Spinal cord (tissue), 10 donors: ENCODE results near the gene ZNF217. TPM values are rescaled to one million over a fixed set of nuclear protein-coding genes. Genes with fewer than 3 reads are reported as not detected.
A peak's percentile ranks its signal among the peaks of the same experiment; 100 is the strongest.
"Not testable (repeated sequence)": the region's sequence is repeated elsewhere in the genome, so short reads cannot be mapped to it uniquely, and the experiment has no call there.

Experiments
- DNase-seq, 6 donors: peaks; one replicate each; pipeline versions ENCODE4 v3.0.0 to v3.0.0-alpha.2; 2013 to 2015; ENCODE audit warnings: low spot score in 6 of 6, low read depth in 4 of 6
- H3K27ac ChIP-seq: one replicate; pipeline ENCODE4 v1.5.1; 2013; ENCODE audit warnings: low read depth, low read length, control low read depth
- H3K27me3 ChIP-seq: one replicate; pipeline ENCODE4 v1.6.1; 2013; ENCODE audit warnings: low read length; ENCODE audit not compliant: control insufficient read depth, insufficient read depth
- H3K36me3 ChIP-seq: one replicate; pipeline ENCODE4 v1.6.1; 2013; ENCODE audit warnings: low read length; ENCODE audit not compliant: control insufficient read depth, insufficient read depth
- H3K4me1 ChIP-seq: one replicate; pipeline ENCODE4 v1.6.1; 2013; ENCODE audit warnings: low read length; ENCODE audit not compliant: control insufficient read depth, insufficient read depth
- H3K4me3 ChIP-seq: one replicate; pipeline ENCODE4 v1.5.1; 2013; ENCODE audit warnings: low read depth, low read length, control low read depth
- H3K9me3 ChIP-seq: one replicate; pipeline ENCODE4 v1.6.1; 2013; ENCODE audit warnings: low read length; ENCODE audit not compliant: control insufficient read depth, insufficient read depth
- WGBS: methylation state at CpG from one replicate; pipeline ENCODE4 v1.1.5; 2013; ENCODE audit warnings: missing lambda C conversion rate; ENCODE audit not compliant: insufficient coverage; 5-methylcytosine and 5-hydroxymethylcytosine counted together
- polyA plus RNA-seq, 2 donors: library from polyadenylated mRNA; unstranded; fragments of 120-200 nt; gene quantifications; one replicate each; pipeline ENCODE4 v1.2.1, GENCODE V29; 2013; ENCODE audit not compliant: insufficient read length in 2 of 2
- total RNA-seq, 2 donors: library from RNA; depleted of rRNA in 1 of 2; stranded (reverse); fragments of 120-200 nt in 1 of 2; fragments of >200 nt in 1 of 2; gene quantifications; one replicate each; pipeline versions ENCODE4 v1.2.3 to v1.2.4, GENCODE V29; 2013 to 2014
- donor health status: healthy.

ZNF217 gene
- total and polyA plus RNA-seq, 4 donors: 5.8 to 10.5 (median 7.2) TPM

DNA sequence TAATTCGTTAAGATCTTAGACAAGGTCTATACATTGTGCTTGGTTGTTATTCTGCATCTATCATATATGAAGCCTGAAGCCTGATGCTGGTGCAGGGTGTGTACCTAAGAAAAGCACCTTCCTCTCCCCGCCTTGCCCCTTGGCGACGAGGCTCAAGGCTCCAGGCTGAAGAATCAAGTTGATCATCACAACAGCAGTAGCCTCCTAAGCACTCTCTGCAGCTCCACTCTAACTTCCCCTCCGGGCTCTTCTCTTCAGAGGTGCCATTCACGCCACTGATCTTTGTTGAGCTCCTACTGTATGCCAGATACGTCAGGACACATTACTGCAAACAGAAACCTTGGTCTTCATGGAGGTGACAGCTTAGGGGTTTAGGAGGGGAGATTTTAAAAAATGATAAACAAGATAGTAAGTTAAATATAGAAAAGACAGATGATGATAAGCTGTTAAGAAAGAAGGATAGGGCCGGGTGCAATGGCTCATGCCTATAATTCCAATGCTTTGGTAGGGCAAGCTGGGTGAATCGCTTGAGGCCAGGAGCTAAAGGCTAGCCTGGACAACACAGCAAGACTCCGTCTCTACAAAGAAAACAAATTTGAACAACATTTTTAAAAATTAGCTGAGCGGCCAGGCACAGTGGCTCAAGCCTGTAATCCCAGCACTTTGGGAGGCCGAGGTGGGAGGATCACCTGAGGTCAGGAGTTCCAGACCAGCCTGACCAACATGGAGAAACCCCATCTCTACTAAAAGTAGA is 38.4 kb upstream of the ZNF217 start:
- Histone ChIP-seq H3K4me3 (no peak overlapping the region), H3K27me3 (no peaks in the 10 kb centered on the region), H3K9me3 (no peaks in the 10 kb centered on the region), H3K36me3 (no peaks in the 10 kb centered on the region), H3K4me1 (no peaks in the 10 kb centered on the region), H3K27ac (no peak overlapping the region)
- no peak for DNase-seq
- WGBS: 94% methylated on average over 9 of the region's 12 CpGs

DNA sequence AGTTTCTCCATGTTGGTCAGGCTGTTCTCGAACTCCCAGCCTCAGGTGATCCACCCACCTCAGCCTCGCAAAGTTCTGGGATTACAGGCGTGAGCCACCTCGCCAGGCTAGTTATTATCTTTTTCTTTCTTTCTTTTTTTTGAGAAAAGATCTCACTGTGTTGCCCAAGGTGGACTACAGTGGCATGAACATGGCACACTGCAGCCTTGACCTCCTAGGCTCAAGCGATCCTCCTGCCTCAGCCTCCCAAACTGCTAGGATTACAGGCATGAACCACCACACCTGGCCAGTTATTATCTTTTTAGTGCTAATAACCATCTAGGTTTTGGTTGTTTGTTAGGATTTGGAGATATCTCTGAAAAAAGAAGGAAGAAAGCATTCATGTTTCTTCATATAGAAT is 35.8 kb upstream of the ZNF217 start:
- no CpG with 5 or more reads among the region's 5 CpGs for WGBS
- no peak overlapping the region for H3K4me3 ChIP-seq

DNA sequence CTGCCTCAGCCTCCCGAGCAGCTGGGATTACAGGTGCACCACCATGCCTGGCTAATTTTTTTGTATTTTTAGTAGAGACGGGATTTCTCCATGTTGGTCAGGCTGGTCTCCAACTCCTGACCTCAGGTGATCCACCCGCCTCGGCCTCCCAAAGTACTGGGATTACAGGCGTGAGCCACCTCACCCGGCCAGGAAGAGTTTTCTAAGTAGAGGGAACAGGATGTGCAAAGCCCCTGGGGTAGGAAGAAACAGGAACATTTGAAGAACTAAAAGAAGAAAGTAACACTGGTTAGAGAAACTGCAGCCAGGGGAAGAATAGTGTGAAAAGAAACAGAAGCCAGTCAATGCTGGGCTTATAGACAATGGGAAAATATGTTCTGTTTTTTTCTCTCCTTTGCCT is 35.1 kb upstream of the ZNF217 start:
- H3K4me1 ChIP-seq, H3K27ac ChIP-seq, DNase-seq, H3K4me3 ChIP-seq, H3K27me3 ChIP-seq, H3K9me3 ChIP-seq, H3K36me3 ChIP-seq: not testable (repeated sequence)
- whole genome bisulfite sequencing: 95% methylated on average over 5 of the region's 6 CpGs

More for the DNA sequence above, 35.8 kb upstream of the ZNF217 start:
- Histone ChIP-seq H3K27ac (no peak overlapping the region), H3K36me3 (no peaks in the 10 kb centered on the region), H3K9me3 (no peaks in the 10 kb centered on the region), H3K4me1 (no peaks in the 10 kb centered on the region), H3K27me3 (no peaks in the 10 kb centered on the region)
- DNase-seq: no peak

- no peaks in the 10 kb centered on the region for H3K9me3 ChIP-seq
- H3K4me1 ChIP-seq: no peaks in the 10 kb centered on the region
- no peak overlapping the region for H3K27ac ChIP-seq
- no peaks in the 10 kb centered on the region for H3K27me3 ChIP-seq
- H3K36me3 ChIP-seq: no peaks in the 10 kb centered on the region
- DNase-seq: no peak
- 100% methylated on average over 2 of the region's 6 CpGs for WGBS
- H3K4me3 ChIP-seq: no peak overlapping the region
These were observed 34.4 kb upstream of the ZNF217 start for GRCh38 chr20:53628076-53628475.

DNA sequence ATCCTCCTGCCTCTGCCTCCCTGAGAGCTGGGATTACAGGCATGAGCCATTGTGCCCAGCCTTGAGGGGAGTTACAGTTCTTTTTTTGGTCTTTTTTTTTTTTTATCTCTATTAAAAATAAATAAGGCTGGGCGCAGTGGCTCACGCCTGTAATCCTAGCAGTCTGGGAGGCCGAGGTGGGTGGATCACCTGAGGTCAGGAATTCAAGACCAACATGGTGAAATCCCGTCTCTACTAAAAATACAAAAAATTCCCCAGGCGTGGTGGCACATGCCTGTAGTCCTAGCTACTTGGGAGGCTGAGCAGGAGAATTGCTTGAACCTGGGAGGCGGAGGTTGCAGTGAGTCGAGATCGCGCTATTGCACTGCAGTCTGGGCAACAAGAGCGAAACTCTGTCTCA is 33.4 kb upstream of the ZNF217 start:
- not testable (repeated sequence) for H3K9me3 ChIP-seq, H3K4me1 ChIP-seq, DNase-seq, H3K36me3 ChIP-seq, H3K4me3 ChIP-seq, H3K27me3 ChIP-seq, H3K27ac ChIP-seq
- WGBS: no CpG with 5 or more reads among the region's 10 CpGs

- H3K27me3 ChIP-seq: no peaks in the 10 kb centered on the region
- H3K4me1 ChIP-seq: peaks cover 3% of the 10 kb centered on the region
- no peak for DNase-seq
- H3K9me3 ChIP-seq: no peaks in the 10 kb centered on the region
- no peaks in the 10 kb centered on the region for H3K36me3 ChIP-seq
- no CpG with 5 or more reads among the region's 2 CpGs for WGBS
- no peak overlapping the region for H3K4me3 ChIP-seq
- H3K27ac ChIP-seq: no peak overlapping the region
These were observed 32.9 kb upstream of the ZNF217 start for GRCh38 chr20:53626584-53626983.

GRCh38 chr20:53625311-53626129 is 31.9 kb upstream of the ZNF217 start:
- Histone ChIP-seq H3K9me3 (no peaks in the 10 kb centered on the region), H3K36me3 (no peaks in the 10 kb centered on the region), H3K27me3 (no peaks in the 10 kb centered on the region), H3K27ac (no peak overlapping the region), H3K4me3 (no peak overlapping the region), H3K4me1 (peaks cover 3% of the 10 kb centered on the region)
- no peak for DNase-seq
- 100% methylated on average over 1 of the region's 9 CpGs for WGBS

GRCh38 chr20:53624927-53625250 is 31.2 kb upstream of the ZNF217 start:
- H3K27me3 ChIP-seq, H3K4me1 ChIP-seq, DNase-seq, H3K36me3 ChIP-seq, H3K4me3 ChIP-seq, H3K9me3 ChIP-seq, H3K27ac ChIP-seq: not testable (repeated sequence)
- WGBS: 50% methylated on average over 2 of the region's 7 CpGs

DNA sequence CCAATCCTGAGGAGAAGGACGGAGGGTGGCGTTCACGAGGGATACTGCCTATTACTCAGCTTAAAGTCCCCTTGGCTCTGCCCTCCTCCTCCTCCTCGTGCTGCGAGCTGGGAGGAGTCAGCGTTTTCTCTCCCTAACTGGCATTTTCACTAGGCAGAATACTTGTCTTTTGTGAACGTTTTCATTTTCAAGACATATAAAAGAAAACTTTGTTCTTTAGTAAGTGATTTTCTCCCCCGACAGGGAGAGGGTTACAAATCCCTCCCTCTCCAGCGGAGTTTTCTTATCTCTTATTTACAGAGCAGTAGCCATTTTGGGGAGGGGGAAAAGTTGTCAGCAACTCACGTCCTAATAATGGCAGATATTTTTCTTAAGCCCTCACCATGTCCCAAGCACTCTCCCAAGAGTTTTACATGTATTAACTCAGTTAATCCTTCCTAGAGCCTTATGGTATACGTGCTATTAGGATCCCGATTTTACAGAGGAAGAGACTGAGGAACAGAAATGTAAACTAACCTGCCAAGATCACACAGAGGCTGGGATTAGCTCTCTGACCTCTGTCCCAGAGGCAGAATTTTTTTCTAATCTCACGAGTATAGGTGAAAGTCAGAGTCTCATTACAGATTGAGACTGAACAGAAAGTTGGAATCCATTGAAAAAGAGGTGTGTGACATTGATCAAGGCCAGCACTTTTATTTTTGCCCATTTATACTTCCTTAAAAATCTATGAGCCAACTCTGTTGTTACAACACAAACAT is 30.0 kb upstream of the ZNF217 start:
- Histone ChIP-seq H3K27ac (peak overlapping the region; percentile 92), H3K4me1 (peaks cover 3% of the 10 kb centered on the region), H3K36me3 (no peaks in the 10 kb centered on the region), H3K4me3 (peak overlapping the region; percentile 53), H3K27me3 (no peaks in the 10 kb centered on the region), H3K9me3 (no peaks in the 10 kb centered on the region)
- 0% methylated on average over 1 of the region's 13 CpGs for WGBS
- peak in 4 of 6 donors; percentile 31 to 84 (median 64) for DNase-seq
